Measurements from ENCODE around the gene WDR64.

The WDR64 gene

GRCh38 chr1:241738284-241739078, 86.4 kb downstream of the WDR64 start:
- no peak for DNase-seq (ENCODE audit: low spot score)

GRCh38 chr1:241742084-241742483, 90.0 kb downstream of the WDR64 start:
- no peak for DNase-seq (ENCODE audit: low spot score)

- no peak for DNase-seq (ENCODE audit: low spot score)
These were observed 92.5 kb downstream of the WDR64 start for GRCh38 chr1:241744591-241744990.

- DNase-seq (ENCODE audit: low spot score): no peak
These were observed 95.9 kb downstream of the WDR64 start for GRCh38 chr1:241747992-241748391.

GRCh38 chr1:241749041-241749944, 97.2 kb downstream of the WDR64 start:
- no peak for DNase-seq (ENCODE audit: low spot score)

- no peak for DNase-seq (ENCODE audit: low spot score)
These were observed 98.0 kb downstream of the WDR64 start for GRCh38 chr1:241749945-241750695.

- DNase-seq (ENCODE audit: low spot score): no peak
These were observed 99.4 kb downstream of the WDR64 start for GRCh38 chr1:241751524-241751923.

GRCh38 chr1:241762713-241763339, 110.7 kb downstream of the WDR64 start:
- DNase-seq (ENCODE audit: low spot score): no peak

GRCh38 chr1:241765390-241765789, 113.3 kb downstream of the WDR64 start:
- DNase-seq (ENCODE audit: low spot score): no peak

GRCh38 chr1:241767737-241768136, 115.7 kb downstream of the WDR64 start:
- no peak for DNase-seq (ENCODE audit: low spot score)

- no peak for DNase-seq (ENCODE audit: low spot score)
These were observed 118.0 kb downstream of the WDR64 start for GRCh38 chr1:241770115-241770514.

GRCh38 chr1:241771117-241771516, 119.0 kb downstream of the WDR64 start:
- DNase-seq (ENCODE audit: low spot score): no peak

- no peak for DNase-seq (ENCODE audit: low spot score)
These were observed 120.9 kb downstream of the WDR64 start for GRCh38 chr1:241772932-241773500.

- no peak for DNase-seq (ENCODE audit: low spot score)
These were observed 121.9 kb downstream of the WDR64 start for GRCh38 chr1:241773991-241774390.

- no peak for DNase-seq (ENCODE audit: low spot score)
These were observed 122.9 kb downstream of the WDR64 start for GRCh38 chr1:241775021-241775420.

- DNase-seq (ENCODE audit: low spot score): no peak
These were observed 124.8 kb downstream of the WDR64 start for GRCh38 chr1:241776911-241777310.

GRCh38 chr1:241778117-241778516, 126.0 kb downstream of the WDR64 start:
- DNase-seq (ENCODE audit: low spot score): no peak

GRCh38 chr1:241779897-241780296, 127.8 kb downstream of the WDR64 start:
- no peak for DNase-seq (ENCODE audit: low spot score)

GRCh38 chr1:241782396-241782795, 130.3 kb downstream of the WDR64 start:
- DNase-seq (ENCODE audit: low spot score): no peak

GRCh38 chr1:241787691-241788090, 135.6 kb downstream of the WDR64 start:
- DNase-seq (ENCODE audit: low spot score): no peak

- DNase-seq (ENCODE audit: low spot score): no peak
These were observed 137.0 kb downstream of the WDR64 start for GRCh38 chr1:241789061-241789460.

- no peak for DNase-seq (ENCODE audit: low spot score)
These were observed 147.3 kb downstream of the WDR64 start for GRCh38 chr1:241799416-241799815.

All from D341Med (cell line).